OCI-LY7 (cell line): ENCODE measurements around the gene SEC31B. TPM values are rescaled to one million over a fixed set of nuclear protein-coding genes. Genes with fewer than 3 reads are reported as not detected.

Experiments used
- BruUV-seq: library from RNA; stranded (reverse); fragments of 400-500 nt; replicated peaks from 2 replicates; lab custom pipeline; 2021; lab: Mats Ljungman, UMichigan
- CTCF ChIA-PET: fragments of 300-600 bp; sonication (Branson Sonifier 250); formaldehyde crosslinking; loops from one replicate; lab custom pipeline; 2022; ENCODE audit warnings: antibody characterized with exemption; ENCODE audit not compliant: unreplicated experiment; lab: Charles Lee
- POLR2A ChIA-PET: fragments of 300-600 bp; sonication (Branson Sonifier 250); formaldehyde crosslinking; loops from one replicate; lab custom pipeline; 2022; ENCODE audit warnings: antibody characterized with exemption; lab: Charles Lee
- DNase-seq: peaks from one replicate; pipeline ENCODE4 v3.0.0-alpha.2; 2015; ENCODE audit warnings: low spot score
- H2AFZ ChIP-seq: fragments of 200-600 bp; sonication (generic), shearing (Covaris generic); 2 replicates; pipeline ENCODE4 v1.6.1; 2014; ENCODE audit warnings: mild to moderate bottlenecking, antibody characterized with exemption, low read length, moderate library complexity
- H3K27ac ChIP-seq: fragments of 200-600 bp; sonication (generic); 2 replicates; pipeline ENCODE4 v1.5.1; 2014; ENCODE audit warnings: mixed run types, low read depth, mild to moderate bottlenecking, moderate library complexity, low read length, inconsistent platforms; ENCODE audit not compliant: poor library complexity, severe bottlenecking
- H3K36me3 ChIP-seq: fragments of 200-600 bp; sonication (generic); 2 replicates; pipeline ENCODE4 v1.6.1; 2014; ENCODE audit warnings: mild to moderate bottlenecking, antibody characterized with exemption, low read length, moderate library complexity, mixed read lengths; ENCODE audit not compliant: insufficient read depth
- H3K4me1 ChIP-seq: fragments of 200-600 bp; sonication (generic); 2 replicates; pipeline ENCODE4 v1.5.1; 2014; ENCODE audit warnings: mild to moderate bottlenecking, low read length; ENCODE audit not compliant: insufficient read depth, poor library complexity, severe bottlenecking
- H3K4me2 ChIP-seq: fragments of 200-600 bp; sonication (generic); 2 replicates; pipeline ENCODE4 v1.6.1; 2014; ENCODE audit warnings: mild to moderate bottlenecking, low read length
- H3K4me3 ChIP-seq: fragments of 200-600 bp; sonication (generic); 2 replicates; pipeline ENCODE4 v1.5.1; 2014; ENCODE audit warnings: mild to moderate bottlenecking, low read depth, low read length; ENCODE audit not compliant: poor library complexity, severe bottlenecking
- H3K79me2 ChIP-seq: fragments of 200-600 bp; sonication (generic); 2 replicates; pipeline ENCODE4 v1.6.1; 2016; ENCODE audit warnings: low read depth, mild to moderate bottlenecking, low read length, moderate library complexity, mixed read lengths; ENCODE audit not compliant: insufficient read depth
- H3K9me2 ChIP-seq: fragments of 200-600 bp; sonication (generic); 2 replicates; pipeline ENCODE4 v1.6.1; 2016; ENCODE audit warnings: mild to moderate bottlenecking, low read length, mixed read lengths; ENCODE audit not compliant: insufficient read depth
- H3K9me3 ChIP-seq: fragments of 200-600 bp; sonication (generic); 2 replicates; pipeline ENCODE4 v1.6.1; 2014; ENCODE audit warnings: mild to moderate bottlenecking, mixed run types, low read length, mixed read lengths
- H4K20me1 ChIP-seq: fragments of 200-600 bp; sonication (generic); 2 replicates; pipeline ENCODE4 v1.6.1; 2014; ENCODE audit warnings: mild to moderate bottlenecking, antibody characterized with exemption, low read length, moderate library complexity, mixed read lengths; ENCODE audit not compliant: insufficient read depth
- EZH2phosphoT487 ChIP-seq: fragments of 200-600 bp; sonication (generic); IDR thresholded peaks from 2 replicates; pipeline ENCODE4 v1.6.1; 2018; ENCODE audit warnings: low read depth, borderline replicate concordance, mild to moderate bottlenecking, mixed run types, antibody characterized with exemption, low read length, moderate library complexity, mixed read lengths
- intact Hi-C: fragments of 100-400 bp; cut with micrococcal nuclease; formaldehyde crosslinking; loops from one replicate; pipeline ENCODE4 v1.10.0; 2022; ENCODE audit not compliant: unreplicated experiment
- total RNA-seq, 2 experiments: library from RNA; depleted of rRNA in 1 of 2; stranded (reverse); fragments of >200 nt in 1 of 2; shearing (Covaris generic) in 1 of 2; gene quantifications; 2 replicates each; pipeline ENCODE4 v1.2.3, GENCODE V29; 2014 to 2022
- TF ChIP-seq, protein P1 (sequence below): fragments of 200-600 bp; sonication (generic); conservative IDR thresholded peaks from 2 replicates; pipeline ENCODE4 v1.5.1; 2014; ENCODE audit warnings: mild to moderate bottlenecking, antibody characterized with exemption, low read length, moderate library complexity, mixed read lengths

The SEC31B gene
- total RNA-seq, 2 experiments from 2014 or later: 12.5 to 26.0 TPM

DNA sequence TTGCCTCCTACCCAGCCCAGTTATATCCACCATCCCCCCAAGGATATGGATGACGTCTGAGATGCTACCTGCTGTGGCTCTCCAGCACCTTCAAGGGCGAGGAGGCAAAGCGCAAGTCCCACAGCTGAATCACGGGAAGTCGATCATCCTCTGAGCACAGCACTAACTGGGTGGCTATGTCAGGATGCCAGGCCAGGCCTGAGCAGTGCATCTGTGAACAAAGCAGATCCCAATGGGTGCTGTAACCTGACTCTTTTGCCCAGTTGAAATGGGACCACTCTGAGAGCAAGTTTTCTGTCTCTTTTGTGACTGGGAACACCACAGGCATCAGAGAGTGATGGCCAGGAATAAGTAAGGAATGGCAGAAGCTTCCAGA is 12.3 kb downstream of the SEC31B start:
- intact Hi-C loops: loop anchor here (5.0 kb wide), 1 partner anchor 205 kb away; no protein-coding TSS in a partner anchor
- Histone ChIP-seq H3K9me3 (no peaks in the 10 kb centered on the region), H3K4me2 (no peak overlapping the region), H3K79me2 (no peaks in the 10 kb centered on the region), H3K36me3 (no peaks in the 10 kb centered on the region; the same call in 1 of the 2 replicates), H3K27ac (no peak overlapping the region), H2AFZ (no peak overlapping the region), H3K4me3 (no peak overlapping the region), H3K9me2 (no peaks in the 10 kb centered on the region), H3K4me1 (peaks cover 27% of the 10 kb centered on the region), H4K20me1 (no peaks in the 10 kb centered on the region)
- DNase-seq: no peak
- POLR2A ChIA-PET: no interaction called here
- no peak for TF ChIP-seq EZH2phosphoT487
- TF ChIP-seq, protein P1, sequence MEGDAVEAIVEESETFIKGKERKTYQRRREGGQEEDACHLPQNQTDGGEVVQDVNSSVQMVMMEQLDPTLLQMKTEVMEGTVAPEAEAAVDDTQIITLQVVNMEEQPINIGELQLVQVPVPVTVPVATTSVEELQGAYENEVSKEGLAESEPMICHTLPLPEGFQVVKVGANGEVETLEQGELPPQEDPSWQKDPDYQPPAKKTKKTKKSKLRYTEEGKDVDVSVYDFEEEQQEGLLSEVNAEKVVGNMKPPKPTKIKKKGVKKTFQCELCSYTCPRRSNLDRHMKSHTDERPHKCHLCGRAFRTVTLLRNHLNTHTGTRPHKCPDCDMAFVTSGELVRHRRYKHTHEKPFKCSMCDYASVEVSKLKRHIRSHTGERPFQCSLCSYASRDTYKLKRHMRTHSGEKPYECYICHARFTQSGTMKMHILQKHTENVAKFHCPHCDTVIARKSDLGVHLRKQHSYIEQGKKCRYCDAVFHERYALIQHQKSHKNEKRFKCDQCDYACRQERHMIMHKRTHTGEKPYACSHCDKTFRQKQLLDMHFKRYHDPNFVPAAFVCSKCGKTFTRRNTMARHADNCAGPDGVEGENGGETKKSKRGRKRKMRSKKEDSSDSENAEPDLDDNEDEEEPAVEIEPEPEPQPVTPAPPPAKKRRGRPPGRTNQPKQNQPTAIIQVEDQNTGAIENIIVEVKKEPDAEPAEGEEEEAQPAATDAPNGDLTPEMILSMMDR: no peak
- BruUV-seq: no TSS peak
- CTCF ChIA-PET: no interaction called here

DNA sequence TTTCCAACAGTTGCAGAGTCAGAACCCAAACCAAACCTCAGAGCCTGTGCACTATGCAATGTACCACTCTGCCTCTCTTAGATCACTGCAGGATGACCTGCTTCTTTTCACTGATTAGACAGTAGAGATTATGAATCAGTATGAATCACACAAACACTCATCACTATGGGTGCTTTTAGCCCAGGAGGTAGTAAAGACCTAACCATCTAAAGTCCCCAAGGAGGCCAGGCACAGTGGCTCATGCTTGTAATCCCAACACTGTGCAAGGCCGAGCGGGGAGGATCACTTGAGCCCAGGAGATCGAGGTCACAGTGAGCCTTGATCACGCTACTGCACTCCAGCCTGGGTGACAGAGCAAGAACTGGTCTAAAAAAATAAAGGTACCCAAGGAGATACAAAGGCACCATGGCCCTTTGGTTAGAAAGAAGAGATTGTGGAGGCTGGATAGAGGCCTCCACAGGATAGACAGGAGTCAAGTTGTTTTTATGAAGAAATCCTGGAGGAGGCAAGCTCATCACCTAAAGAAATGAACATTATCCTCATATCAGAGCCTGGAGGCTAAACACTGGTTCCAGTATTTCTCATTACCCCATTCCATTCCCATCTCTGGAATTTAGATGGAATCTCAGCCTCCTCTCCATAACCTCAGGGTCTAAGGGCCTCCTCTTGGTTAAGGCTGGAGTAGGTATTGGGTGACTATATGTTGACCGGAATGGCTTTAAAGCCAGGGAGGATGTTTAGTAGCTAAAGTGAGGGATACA is 12.9 kb downstream of the SEC31B start:
- Histone ChIP-seq H3K4me3 (no peak overlapping the region), H3K9me3 (no peaks in the 10 kb centered on the region), H3K79me2 (no peaks in the 10 kb centered on the region), H4K20me1 (no peaks in the 10 kb centered on the region), H3K4me2 (no peak overlapping the region), H3K4me1 (peaks cover 27% of the 10 kb centered on the region), H3K9me2 (no peaks in the 10 kb centered on the region), H2AFZ (no peak overlapping the region), H3K36me3 (no peaks in the 10 kb centered on the region; the same call in 1 of the 2 replicates), H3K27ac (no peak overlapping the region)
- no peak for DNase-seq
- CTCF ChIA-PET: no interaction called here
- POLR2A ChIA-PET: no interaction called here
- intact Hi-C loops: loop anchor here (5.0 kb wide), 1 partner anchor 204 kb away; no protein-coding TSS in a partner anchor
- no TSS peak for BruUV-seq
- TF ChIP-seq, protein P1: no peak
- TF ChIP-seq EZH2phosphoT487: no peak

DNA sequence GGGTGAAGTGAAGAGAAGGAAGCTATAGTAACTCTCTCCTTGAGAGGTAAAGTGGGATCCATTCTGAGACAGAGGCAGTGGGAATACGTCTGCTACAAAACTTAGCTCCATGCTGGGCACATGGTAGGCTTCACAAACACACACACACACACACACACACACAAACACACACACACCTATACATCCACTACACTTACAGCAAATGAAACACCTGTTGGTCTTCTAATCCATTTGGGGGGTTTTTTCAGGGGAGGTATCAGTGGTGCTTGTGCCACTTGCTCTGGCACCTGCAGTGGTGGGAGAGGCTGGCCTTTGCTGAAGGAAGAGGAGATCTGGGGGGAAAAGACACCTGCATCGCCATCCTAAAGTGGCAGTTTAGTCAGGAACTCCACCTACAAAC is 14.5 kb downstream of the SEC31B start:
- Histone ChIP-seq H3K4me3 (no peak overlapping the region), H3K9me2 (no peaks in the 10 kb centered on the region), H3K79me2 (no peaks in the 10 kb centered on the region), H3K9me3 (no peaks in the 10 kb centered on the region), H3K36me3 (no peaks in the 10 kb centered on the region; the same call in 1 of the 2 replicates), H4K20me1 (no peaks in the 10 kb centered on the region), H3K4me1 (peaks cover 19% of the 10 kb centered on the region), H3K27ac (no peak overlapping the region), H3K4me2 (no peak overlapping the region), H2AFZ (no peak overlapping the region)
- TF ChIP-seq, protein P1: no peak
- TF ChIP-seq EZH2phosphoT487: no peak
- CTCF ChIA-PET: no interaction called here
- intact Hi-C loops: loop anchor here (5.0 kb wide), 1 partner anchor 203 kb away; no protein-coding TSS in a partner anchor
- POLR2A ChIA-PET: interaction anchor here (1.1 to 1.3 kb wide), 2 partner anchors 10 to 207 kb away, joined by 3 to 5 read pairs; no protein-coding TSS in a partner anchor
- no peak for DNase-seq
- BruUV-seq: no TSS peak
